IMR-90 (cell line): Measurements from ENCODE around the gene PLA2G2A.

Experiments used
- BHLHE40 ChIP-seq: fragments of 150-350 bp; IDR thresholded peaks from 2 replicates; pipeline ENCODE4 v1.6.1; 2016; ENCODE audit warnings: mild to moderate bottlenecking, low read depth, low read length
- CTCF ChIP-seq: conservative IDR thresholded peaks from 2 replicates; pipeline ENCODE4 v1.5.1; 2012; ENCODE audit warnings: mild to moderate bottlenecking, low read depth, low read length, improper control_type of control experiment
- FOS ChIP-seq: fragments of 150-350 bp; IDR thresholded peaks from 2 replicates; pipeline ENCODE4 v1.6.1; 2016; ENCODE audit warnings: low read depth, low read length
- MAFK ChIP-seq: IDR thresholded peaks from 2 replicates; pipeline ENCODE4 v1.6.1; 2012; ENCODE audit warnings: low read depth, low read length, improper control_type of control experiment
- MAZ ChIP-seq: IDR thresholded peaks from 2 replicates; pipeline ENCODE4 v1.6.1; 2012; ENCODE audit warnings: low read depth, mild to moderate bottlenecking, low read length, improper control_type of control experiment, moderate library complexity, borderline replicate concordance
- MXI1 ChIP-seq: IDR thresholded peaks from 2 replicates; pipeline ENCODE4 v1.6.1; 2012; ENCODE audit warnings: low read depth, mild to moderate bottlenecking, low read length, moderate library complexity, borderline replicate concordance
- POLR2A ChIP-seq: IDR thresholded peaks from 2 replicates; pipeline ENCODE4 v1.6.1; 2012; ENCODE audit warnings: mild to moderate bottlenecking, low read depth, low read length
- RAD21 ChIP-seq: IDR thresholded peaks from 2 replicates; pipeline ENCODE4 v1.6.1; 2012; ENCODE audit warnings: low read length, improper control_type of control experiment
- SMC3 ChIP-seq: fragments of 150-350 bp; IDR thresholded peaks from 2 replicates; pipeline ENCODE4 v1.6.1; 2016; ENCODE audit warnings: low read depth, mild to moderate bottlenecking, antibody characterized with exemption, low read length, moderate library complexity
- TF ChIP-seq, protein P1 (sequence below): fragments of 150-350 bp; IDR thresholded peaks from 2 replicates; pipeline ENCODE4 v1.6.1; 2016; ENCODE audit warnings: low read depth, mild to moderate bottlenecking, low read length, moderate library complexity, borderline replicate concordance

DNA sequence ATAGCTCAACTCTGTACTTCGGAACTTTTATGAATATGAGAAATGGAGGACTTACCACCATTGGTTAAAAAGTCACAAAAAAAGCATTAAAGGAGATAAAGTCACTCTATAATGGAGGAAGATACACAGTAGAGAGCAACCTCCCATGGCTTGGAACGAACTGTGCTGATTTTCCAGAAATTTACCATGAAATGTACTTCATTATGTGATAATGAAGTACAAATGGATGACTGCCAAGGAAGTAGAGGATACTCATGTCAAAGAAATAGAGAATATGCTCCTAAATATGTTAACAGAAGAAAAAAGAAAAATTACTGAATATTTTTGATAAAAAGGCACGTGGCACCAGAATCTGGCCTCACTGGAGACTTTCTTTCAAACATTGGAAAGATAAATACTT lies 32.4 kb downstream of the PLA2G2A start:
- no peak for TF ChIP-seq CTCF
- no peak for TF ChIP-seq POLR2A
- TF ChIP-seq FOS = no peak
- TF ChIP-seq RAD21 = no peak
- TF ChIP-seq MAFK = no peak
- TF ChIP-seq MXI1 = no peak
- no peak for TF ChIP-seq BHLHE40
- no peak for TF ChIP-seq SMC3
- TF ChIP-seq, protein P1, sequence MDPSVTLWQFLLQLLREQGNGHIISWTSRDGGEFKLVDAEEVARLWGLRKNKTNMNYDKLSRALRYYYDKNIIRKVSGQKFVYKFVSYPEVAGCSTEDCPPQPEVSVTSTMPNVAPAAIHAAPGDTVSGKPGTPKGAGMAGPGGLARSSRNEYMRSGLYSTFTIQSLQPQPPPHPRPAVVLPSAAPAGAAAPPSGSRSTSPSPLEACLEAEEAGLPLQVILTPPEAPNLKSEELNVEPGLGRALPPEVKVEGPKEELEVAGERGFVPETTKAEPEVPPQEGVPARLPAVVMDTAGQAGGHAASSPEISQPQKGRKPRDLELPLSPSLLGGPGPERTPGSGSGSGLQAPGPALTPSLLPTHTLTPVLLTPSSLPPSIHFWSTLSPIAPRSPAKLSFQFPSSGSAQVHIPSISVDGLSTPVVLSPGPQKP = no peak
- no peak for TF ChIP-seq MAZ
